Epithelial cell of proximal tubule (primary cell): ENCODE data around the gene HSF5. TPM values are rescaled to one million over a fixed set of nuclear protein-coding genes. Genes with fewer than 3 reads are reported as not detected.

Experiments used
- DNase-seq: peaks from one replicate; pipeline ENCODE4 v3.0.0-alpha.2; 2011; ENCODE audit warnings: low read depth
- H3K4me3 ChIP-seq: 2 replicates; pipeline ENCODE4 v1.5.1; 2011; ENCODE audit warnings: low read depth, mild to moderate bottlenecking, low read length
- total RNA-seq: library from RNA; depleted of rRNA; stranded (reverse); fragments of >200 nt; gene quantifications from 2 replicates; pipeline ENCODE4 v1.2.3, GENCODE V29; 2015
- TF ChIP-seq, protein P1 (sequence below): conservative IDR thresholded peaks from 2 replicates; pipeline ENCODE4 v1.5.1; 2012; ENCODE audit warnings: low read depth, mild to moderate bottlenecking, low read length

The HSF5 gene
- total RNA-seq, 1 donor from 2014 or later, result 0.29 TPM

GRCh38 chr17:58410714-58411407 is 77.3 kb downstream of the HSF5 start:
- H3K4me3 ChIP-seq, result no peak overlapping the region
- TF ChIP-seq, protein P1, sequence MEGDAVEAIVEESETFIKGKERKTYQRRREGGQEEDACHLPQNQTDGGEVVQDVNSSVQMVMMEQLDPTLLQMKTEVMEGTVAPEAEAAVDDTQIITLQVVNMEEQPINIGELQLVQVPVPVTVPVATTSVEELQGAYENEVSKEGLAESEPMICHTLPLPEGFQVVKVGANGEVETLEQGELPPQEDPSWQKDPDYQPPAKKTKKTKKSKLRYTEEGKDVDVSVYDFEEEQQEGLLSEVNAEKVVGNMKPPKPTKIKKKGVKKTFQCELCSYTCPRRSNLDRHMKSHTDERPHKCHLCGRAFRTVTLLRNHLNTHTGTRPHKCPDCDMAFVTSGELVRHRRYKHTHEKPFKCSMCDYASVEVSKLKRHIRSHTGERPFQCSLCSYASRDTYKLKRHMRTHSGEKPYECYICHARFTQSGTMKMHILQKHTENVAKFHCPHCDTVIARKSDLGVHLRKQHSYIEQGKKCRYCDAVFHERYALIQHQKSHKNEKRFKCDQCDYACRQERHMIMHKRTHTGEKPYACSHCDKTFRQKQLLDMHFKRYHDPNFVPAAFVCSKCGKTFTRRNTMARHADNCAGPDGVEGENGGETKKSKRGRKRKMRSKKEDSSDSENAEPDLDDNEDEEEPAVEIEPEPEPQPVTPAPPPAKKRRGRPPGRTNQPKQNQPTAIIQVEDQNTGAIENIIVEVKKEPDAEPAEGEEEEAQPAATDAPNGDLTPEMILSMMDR, result no peak
- no peak for DNase-seq

- TF ChIP-seq, protein P1, result no peak
- H3K4me3 ChIP-seq, result no peak overlapping the region
- DNase-seq, result no peak
Observed at GRCh38 chr17:58409432-58409831, 78.8 kb downstream of the HSF5 start.

DNA sequence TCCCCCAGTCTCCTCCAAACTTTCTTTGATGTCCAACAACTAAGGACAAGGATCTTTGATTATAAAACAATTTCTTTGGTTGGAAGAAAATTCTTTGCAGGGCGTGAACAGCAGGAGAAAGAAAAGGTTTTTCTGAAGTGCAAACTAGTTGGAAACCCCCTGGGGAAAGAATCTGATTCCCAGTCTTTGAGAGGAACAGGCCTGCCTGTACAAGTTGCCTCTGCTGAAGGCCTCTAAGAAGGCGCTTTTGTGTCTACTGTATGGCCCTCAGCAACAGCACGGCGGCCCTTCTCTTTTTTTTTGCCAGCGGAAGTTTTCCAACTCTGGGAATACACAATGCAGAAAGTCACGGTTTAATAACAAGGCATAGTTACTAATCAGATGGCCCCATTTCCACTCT is 84.9 kb downstream of the HSF5 start:
- TF ChIP-seq, protein P1, result no peak
- H3K4me3 ChIP-seq, result no peak overlapping the region
- no peak for DNase-seq

DNA sequence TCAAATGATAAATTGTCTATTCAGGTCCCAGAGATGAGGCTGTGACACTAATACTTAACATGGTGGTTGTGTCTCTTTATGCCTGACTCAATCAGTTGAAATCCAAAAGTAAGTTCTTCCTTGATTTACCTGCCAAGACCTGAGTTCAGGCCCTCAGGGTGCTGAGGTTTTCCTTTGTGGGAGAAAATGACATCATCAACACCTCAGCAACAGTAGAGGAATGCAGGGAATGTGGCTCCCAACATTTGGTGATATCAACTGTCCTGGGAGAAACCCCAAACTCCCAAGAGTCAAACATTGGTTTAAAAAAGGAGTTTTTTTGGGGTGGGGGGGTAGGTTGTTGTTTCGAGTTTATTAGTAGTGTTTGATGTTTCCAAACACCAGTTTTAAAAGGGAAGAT is 85.5 kb downstream of the HSF5 start:
- H3K4me3 ChIP-seq, result no peak overlapping the region
- TF ChIP-seq, protein P1, result no peak
- DNase-seq, result no peak

- H3K4me3 ChIP-seq, result no peak overlapping the region
- TF ChIP-seq, protein P1, result no peak
- no peak for DNase-seq
Observed at GRCh38 chr17:58402047-58402446, 86.2 kb downstream of the HSF5 start.

DNA sequence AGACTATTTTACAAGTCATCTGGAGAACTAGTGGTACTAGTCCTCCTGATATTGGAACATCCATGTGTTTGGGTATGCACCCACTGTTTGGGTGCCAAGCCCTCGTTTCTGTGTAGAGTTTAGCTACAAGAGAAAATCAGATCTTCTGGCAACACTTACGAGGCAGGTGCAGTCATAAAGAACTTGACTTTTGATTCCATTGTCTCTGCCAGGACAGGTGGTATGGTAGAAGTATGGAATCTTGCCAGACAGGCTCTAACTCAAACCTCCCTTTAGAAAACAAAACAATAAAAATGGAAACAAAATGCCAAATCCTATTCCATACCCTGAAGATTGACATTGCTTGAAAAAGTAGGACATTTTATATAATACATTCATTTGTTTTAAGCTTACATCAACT is 86.9 kb downstream of the HSF5 start:
- no peak for DNase-seq
- H3K4me3 ChIP-seq, result no peak overlapping the region
- TF ChIP-seq, protein P1, result no peak

DNA sequence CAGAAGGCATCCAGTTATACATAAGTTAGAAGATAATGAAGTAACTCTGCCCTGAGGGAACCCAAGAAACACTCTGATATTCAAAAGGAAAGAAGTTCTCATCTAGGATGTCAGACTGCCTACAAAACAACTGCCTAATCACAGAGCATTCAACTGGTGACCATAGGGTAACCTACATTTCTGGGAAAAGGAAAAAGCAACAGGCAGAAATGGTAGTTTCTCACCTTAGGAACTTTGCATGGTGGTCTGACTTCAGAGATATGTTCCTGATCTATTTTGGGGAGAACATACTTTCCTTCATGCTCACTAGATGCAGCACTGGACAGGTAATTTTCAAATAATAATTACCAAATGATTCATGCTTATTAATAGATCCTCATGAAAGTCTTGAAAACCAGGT is 87.4 kb downstream of the HSF5 start:
- TF ChIP-seq, protein P1, result no peak
- no peak overlapping the region for H3K4me3 ChIP-seq
- DNase-seq, result no peak
